A549 (cell line): ENCODE data around the gene RUNX2. TPM values are rescaled to one million over a fixed set of nuclear protein-coding genes. Genes with fewer than 3 reads are reported as not detected.

Experiments used
- ATAC-seq, 2 experiments: fragments of 200-7000 bp in 1 of 2; fragments of >200 bp in 1 of 2; cut with Nextera tagmentation in 1 of 2; cut with Tn5 transposase in 1 of 2; 3 replicates each; pipeline versions ENCODE4 v1.8.0 to v1.9.1; 2018 to 2020; ENCODE audit warnings: mild to moderate bottlenecking in 1 of 2, moderate library complexity in 1 of 2
- CTCF ChIA-PET: fragments of 300-600 bp; sonication (Branson Sonifier 250); formaldehyde crosslinking; extraction: SDS; loops from one replicate; lab custom pipeline; 2021; ENCODE audit warnings: antibody characterized with exemption, inconsistent platforms; lab: Yijun Ruan, JAX
- POLR2A ChIA-PET: fragments of 350-600 bp; formaldehyde crosslinking; extraction: SDS; loops from one replicate; lab custom pipeline; 2021; ENCODE audit warnings: antibody characterized with exemption, inconsistent platforms; lab: Yijun Ruan, JAX
- DNase-seq, 2 experiments: peaks; one replicate each; pipeline versions ENCODE4 v3.0.0 to v3.0.0-alpha.2; 2011 to 2016; ENCODE audit warnings: low read depth in 1 of 2, low spot score in 1 of 2
- FAIRE-seq: peaks from 2 replicates; lab custom pipeline; 2011; peaks lifted over from hg19 to GRCh38; lab: Jason Lieb, UNC
- H3K27ac ChIP-seq, 2 experiments: fragments of >200 bp; sonication (Bioruptor Twin); formaldehyde crosslinking; 3 replicates each; pipeline ENCODE4 v1.5.1; 2016 to 2017
- H3K4me1 ChIP-seq: fragments of >200 bp; sonication (Bioruptor Twin); formaldehyde crosslinking; 3 replicates; pipeline ENCODE4 v1.6.1; 2016
- H3K4me2 ChIP-seq: fragments of >200 bp; sonication (Bioruptor Twin); formaldehyde crosslinking; 3 replicates; pipeline ENCODE4 v1.6.1; 2016
- H3K4me3 ChIP-seq: fragments of >200 bp; sonication (Bioruptor Twin); formaldehyde crosslinking; 3 replicates; pipeline ENCODE4 v1.5.1; 2016
- H3K9me3 ChIP-seq: fragments of >200 bp; sonication (Bioruptor Twin); formaldehyde crosslinking; 3 replicates; pipeline ENCODE4 v1.6.1; 2016
- BCL3 ChIP-seq: fragments of >200 bp; sonication (Bioruptor Twin); formaldehyde crosslinking; IDR thresholded peaks from 3 replicates; pipeline ENCODE4 v1.6.1; 2016
- BHLHE40 ChIP-seq: IDR thresholded peaks from 2 replicates; pipeline ENCODE4 v1.6.1; 2012; ENCODE audit warnings: low read depth, low read length, inconsistent platforms
- CBX2 ChIP-seq: fragments of 200-600 bp; sonication (generic); IDR thresholded peaks from 2 replicates; pipeline ENCODE4 v1.6.1; 2016; ENCODE audit warnings: low read depth, mild to moderate bottlenecking, borderline replicate concordance
- CEBPB ChIP-seq, 2 experiments: fragments of >200 bp in 1 of 2; sonication (Bioruptor Twin) in 1 of 2; formaldehyde crosslinking in 1 of 2; IDR thresholded peaks; 2 replicates each; pipeline ENCODE4 v1.6.1; 2012 to 2016
- CHD4 ChIP-seq: fragments of 200-600 bp; sonication (generic); IDR thresholded peaks from 2 replicates; pipeline ENCODE4 v1.6.1; 2016; ENCODE audit warnings: antibody characterized with exemption, mild to moderate bottlenecking, borderline replicate concordance
- EHF ChIP-seq: fragments of 250-450 bp; sonication (Bioruptor Pico); IDR thresholded peaks from 2 replicates; pipeline ENCODE4 v1.5.0; 2020; ENCODE audit warnings: mild to moderate bottlenecking
- ELK1 ChIP-seq: fragments of 150-350 bp; IDR thresholded peaks from 2 replicates; pipeline ENCODE4 v1.6.1; 2014; ENCODE audit warnings: low read depth, mild to moderate bottlenecking, low read length
- FOSB ChIP-seq: fragments of 250-450 bp; sonication (Bioruptor Pico); IDR thresholded peaks from 2 replicates; pipeline ENCODE4 v1.5.0; 2020; ENCODE audit warnings: mild to moderate bottlenecking, moderate library complexity
- HDAC2 ChIP-seq: fragments of 200-600 bp; sonication (generic); IDR thresholded peaks from 2 replicates; pipeline ENCODE4 v1.6.1; 2016
- HMGXB4 ChIP-seq: fragments of 250-450 bp; sonication (Bioruptor Pico); IDR thresholded peaks from 2 replicates; pipeline ENCODE4 v1.5.0; 2021; ENCODE audit warnings: mild to moderate bottlenecking, moderate library complexity, borderline replicate concordance
- HOXB13 ChIP-seq: fragments of 250-450 bp; sonication (Bioruptor Pico); IDR thresholded peaks from 2 replicates; pipeline ENCODE4 v1.5.0; 2020; ENCODE audit warnings: low read depth, mild to moderate bottlenecking, moderate library complexity
- KDM1A ChIP-seq: fragments of 200-600 bp; sonication (generic); IDR thresholded peaks from 2 replicates; pipeline ENCODE4 v1.6.1; 2016; ENCODE audit warnings: low read depth, mild to moderate bottlenecking
- MAFK ChIP-seq: fragments of 450-650 bp; IDR thresholded peaks from 2 replicates; pipeline ENCODE4 v1.6.1; 2014; ENCODE audit not compliant: partially characterized antibody
- NFE2L2 ChIP-seq: fragments of 150-350 bp; conservative IDR thresholded peaks from 2 replicates; pipeline ENCODE4 v1.6.1; 2014; ENCODE audit warnings: low read length
- NR3C1 ChIP-seq: fragments of >200 bp; sonication (Bioruptor Twin); formaldehyde crosslinking; IDR thresholded peaks from 3 replicates; pipeline ENCODE4 v1.6.1; 2017
- PHF8 ChIP-seq: fragments of 200-600 bp; sonication (generic); IDR thresholded peaks from 2 replicates; pipeline ENCODE4 v1.6.1; 2016; ENCODE audit warnings: low read depth, mild to moderate bottlenecking, antibody characterized with exemption, moderate library complexity, borderline replicate concordance
- POLR2A ChIP-seq: IDR thresholded peaks from 2 replicates; pipeline ENCODE4 v1.6.1; 2012; ENCODE audit warnings: mild to moderate bottlenecking, low read length
- RFX5 ChIP-seq: fragments of 450-650 bp; IDR thresholded peaks from 2 replicates; pipeline ENCODE4 v1.7.1; 2014; ENCODE audit warnings: antibody characterized with exemption, mild to moderate bottlenecking, moderate library complexity
- USF2 ChIP-seq: fragments of 450-650 bp; IDR thresholded peaks from 2 replicates; pipeline ENCODE4 v1.6.1; 2014; ENCODE audit warnings: antibody characterized with exemption
- ZC3H11A ChIP-seq: fragments of 450-650 bp; IDR thresholded peaks from 2 replicates; pipeline ENCODE4 v1.6.1; 2014; ENCODE audit warnings: antibody characterized with exemption, mild to moderate bottlenecking
- WGBS: methylation state at CpG from one replicate; pipeline ENCODE4 v1.1.6; 2017; ENCODE audit errors: missing lambda C conversion rate; 5-methylcytosine and 5-hydroxymethylcytosine counted together
- polyA plus RNA-seq, 4 experiments: library from polyadenylated mRNA; depleted of rRNA in 3 of 4; stranded (reverse); fragments of >200 nt; fragmentation: RNase III in 1 of 4; extraction: RNeasy Plus Mini Kit Qiagen cat#74134 plus additional on column Dnase treatment in 1 of 4; gene quantifications; 2 replicates in 3 of 4; 3 replicates in 1 of 4; pipeline ENCODE4 v1.2.3, GENCODE V29; 2011 to 2017

Gene RUNX2
- polyA plus RNA-seq, 2 of the 4 experiments (the other 2 are of a cell fraction): 0.13 to 0.83 TPM

- 78% methylated on average over 6 of the region's 6 CpGs for WGBS
- Histone ChIP-seq H3K4me2 (no peak overlapping the region), H3K4me3 (no peak overlapping the region), H3K9me3 (no peaks in the 10 kb centered on the region), H3K27ac (no peak overlapping the region), H3K4me1 (peaks cover 8% of the 10 kb centered on the region)
- CTCF ChIA-PET: no interaction called here
- POLR2A ChIA-PET: no interaction called here
- DNase-seq (no peak), ATAC-seq (no peak), FAIRE-seq (no peak)
- TF ChIP-seq BHLHE40 (no peak), HDAC2 (no peak), HOXB13 (CRISPR knock-in tag) (no peak), NR3C1 (no peak)
Observed at GRCh38 chr6:45552536-45552935, 224.4 kb downstream of the RUNX2 start.

DNA sequence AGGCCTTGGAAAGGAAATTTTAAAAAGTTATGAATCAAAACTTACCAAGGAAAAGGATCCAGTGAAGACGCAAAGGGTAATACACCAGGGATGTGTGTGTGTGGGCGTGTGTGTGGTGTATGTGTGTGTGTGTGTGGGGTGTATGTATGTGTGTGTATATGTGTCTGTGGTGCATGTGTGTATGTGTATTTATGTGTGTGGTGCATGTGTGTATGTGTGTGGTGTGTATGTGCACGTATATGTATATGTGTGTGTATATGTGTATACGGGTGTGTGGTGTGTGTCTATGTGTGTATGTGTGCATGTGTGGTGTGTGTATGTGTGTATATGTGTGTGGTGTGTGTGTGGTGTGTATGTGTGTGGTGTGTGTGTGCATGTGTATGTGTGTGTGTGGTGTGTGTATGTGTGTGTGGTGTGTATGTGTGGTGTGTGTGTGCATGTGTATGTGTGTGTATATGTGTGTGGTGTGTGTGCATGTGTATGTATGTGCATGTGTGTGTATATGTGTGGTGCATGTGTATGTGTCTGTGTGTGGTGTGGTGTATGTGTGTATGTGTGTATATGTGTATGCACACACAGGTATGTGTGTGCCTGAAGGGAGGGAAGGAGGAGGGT is 225.7 kb downstream of the RUNX2 start:
- H3K4me2 ChIP-seq: no peak overlapping the region
- no peak overlapping the region for H3K4me3 ChIP-seq
- H3K27ac ChIP-seq: no peak overlapping the region
- FAIRE-seq (no peak), ATAC-seq (no peak), DNase-seq (no peak)
- POLR2A ChIA-PET: no interaction called here
- no peak for TF ChIP-seq NFE2L2
- TF ChIP-seq BCL3: no peak
- no peak for TF ChIP-seq FOSB
- TF ChIP-seq EHF (CRISPR knock-in tag): no peak
- no peak for TF ChIP-seq HMGXB4 (CRISPR knock-in tag)
- no peak for TF ChIP-seq PHF8
- TF ChIP-seq MAFK: no peak
- TF ChIP-seq USF2: no peak
- TF ChIP-seq CHD4: no peak
- TF ChIP-seq CEBPB (IDR thresholded peaks at IDR 0.05): no peak
- no peak for TF ChIP-seq RFX5
- TF ChIP-seq CBX2: no peak
- no peak for TF ChIP-seq ELK1
- WGBS: 90% methylated on average over 4 of the region's 4 CpGs
- CTCF ChIA-PET: no interaction called here
- H3K4me1 ChIP-seq: peaks cover 4% of the 10 kb centered on the region
- no peaks in the 10 kb centered on the region for H3K9me3 ChIP-seq

GRCh38 chr6:45554591-45554990 is 226.5 kb downstream of the RUNX2 start:
- no peak overlapping the region for H3K4me2 ChIP-seq
- WGBS: 21% methylated on average over 1 of the region's 1 CpG

More at GRCh38 chr6:45554591-45554990, 226.5 kb downstream of the RUNX2 start:
- DNase-seq: no peak
- Histone ChIP-seq H3K4me3 (no peak overlapping the region), H3K27ac (no peak overlapping the region), H3K9me3 (no peaks in the 10 kb centered on the region), H3K4me1 (no peaks in the 10 kb centered on the region)
- TF ChIP-seq POLR2A (no peak), KDM1A (no peak), ZC3H11A (no peak), EHF (CRISPR knock-in tag) (no peak), CHD4 (no peak)
- ChIA-PET POLR2A (no interaction called here), CTCF (interaction anchor here (0.7 kb wide), 1 partner anchor 349 kb away, joined by 4 read pairs; no protein-coding TSS in a partner anchor)
- FAIRE-seq: no peak
- ATAC-seq: no peak
